NCI-H748 (cell line): ENCODE measurements around the gene SEL1L3.
A peak's percentile ranks its signal among the peaks of the same experiment; 100 is the strongest.
"Not testable (repeated sequence)": the region's sequence is repeated elsewhere in the genome, so short reads cannot be mapped to it uniquely, and the experiment has no call there.

Experiments
- DNase-seq: peaks from one replicate; lab custom pipeline; 2025; ENCODE audit not compliant: unreplicated experiment; lab: John Stamatoyannopoulos, UW

The SEL1L3 gene

DNA sequence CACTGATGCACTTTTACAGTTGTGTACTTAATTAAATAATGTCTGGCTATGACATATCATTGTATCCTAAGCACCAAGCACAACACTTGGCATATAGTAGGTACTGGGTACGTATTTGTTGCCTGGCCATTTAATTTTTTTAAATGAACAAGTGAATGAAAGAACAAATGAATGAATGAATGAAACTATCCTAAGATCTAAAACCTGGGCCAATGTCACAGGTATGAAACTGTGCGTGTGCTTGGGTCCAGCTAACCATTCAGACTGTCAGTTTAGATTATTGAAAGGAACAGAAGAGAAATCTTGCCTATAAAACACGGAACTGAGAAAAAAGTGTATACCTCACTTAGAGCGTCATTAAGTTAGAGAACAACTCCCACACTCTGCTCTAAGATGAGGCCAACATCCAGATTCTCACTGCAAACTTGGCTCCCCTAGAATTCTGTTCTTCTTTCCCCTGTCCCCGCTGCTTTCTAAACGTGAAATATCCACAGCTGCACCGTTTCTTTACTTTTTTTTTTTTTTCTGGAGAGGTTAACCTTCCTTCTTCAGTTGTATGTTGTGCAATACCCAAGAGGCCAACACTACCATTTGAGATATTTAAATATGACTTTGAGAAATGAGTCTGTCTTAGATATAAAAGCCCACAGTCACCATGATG lies 17.3 kb upstream of the SEL1L3 start:
- DNase-seq, result no peak

DNA sequence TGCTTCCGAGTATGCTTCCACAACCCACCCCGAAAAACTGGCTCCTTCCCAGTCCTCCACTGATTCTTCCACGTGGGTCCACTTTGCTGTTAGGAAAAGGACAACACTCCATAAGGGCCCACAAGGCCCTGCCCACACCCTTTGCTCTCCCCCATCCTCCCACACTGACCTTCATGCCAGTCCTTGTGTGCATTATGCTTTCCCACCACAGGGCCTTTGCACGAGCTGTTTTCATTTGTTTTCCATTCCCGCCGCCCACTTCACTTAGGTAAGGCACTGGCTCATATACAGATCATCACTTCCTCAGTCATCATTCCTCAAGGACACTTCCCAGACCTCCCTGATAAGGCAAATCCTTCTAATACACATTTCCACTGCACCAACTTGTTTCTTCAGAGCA lies 16.8 kb upstream of the SEL1L3 start:
- DNase-seq, result no peak

- no peak for DNase-seq
These were observed 16.4 kb upstream of the SEL1L3 start for GRCh38 chr4:25879091-25879584.

- no peak for DNase-seq
These were observed 15.9 kb upstream of the SEL1L3 start for GRCh38 chr4:25878676-25879075.

DNA sequence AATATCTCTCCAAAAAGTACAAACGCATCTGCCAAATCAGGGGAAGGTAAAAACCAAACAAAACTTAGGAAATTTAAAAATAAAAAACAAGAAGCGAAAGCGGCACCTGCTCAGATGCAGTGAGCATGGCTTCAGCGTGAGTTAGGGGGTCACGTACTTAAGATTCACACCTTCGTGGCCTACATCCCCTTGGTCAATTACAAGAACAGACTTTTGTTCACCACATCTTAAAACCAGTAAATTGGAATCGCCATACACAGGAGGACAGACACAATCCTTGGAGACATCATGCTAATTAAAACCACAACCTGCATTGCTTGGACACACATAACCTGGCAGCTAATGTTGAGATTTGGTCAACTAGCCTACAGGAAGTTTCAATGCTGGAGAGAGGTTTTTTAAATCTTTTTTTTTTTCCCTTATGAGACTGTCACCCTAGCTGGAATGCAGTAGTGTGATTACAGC lies 12.5 kb upstream of the SEL1L3 start:
- DNase-seq, result no peak

DNA sequence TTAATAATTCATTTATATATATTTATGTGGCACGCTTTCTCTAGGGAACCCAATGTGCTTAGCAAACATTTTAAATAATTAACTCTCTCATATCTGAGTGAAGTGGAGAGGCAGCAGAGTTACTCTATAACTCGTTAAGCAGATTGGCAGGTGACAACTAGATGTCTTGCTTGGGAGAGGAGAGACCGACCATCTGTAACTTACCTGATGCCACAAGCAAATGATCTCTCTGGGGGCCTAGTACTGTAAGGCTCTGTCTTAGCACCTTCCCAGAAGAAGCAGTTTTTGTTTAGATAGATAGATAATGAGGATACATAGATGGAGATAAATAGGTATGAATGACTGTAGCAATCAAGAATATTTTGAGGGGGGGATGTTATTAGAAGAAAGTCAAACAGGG lies 11.9 kb upstream of the SEL1L3 start:
- DNase-seq, result no peak

- no peak for DNase-seq
These were observed 10.9 kb upstream of the SEL1L3 start for GRCh38 chr4:25873632-25874129.

DNA sequence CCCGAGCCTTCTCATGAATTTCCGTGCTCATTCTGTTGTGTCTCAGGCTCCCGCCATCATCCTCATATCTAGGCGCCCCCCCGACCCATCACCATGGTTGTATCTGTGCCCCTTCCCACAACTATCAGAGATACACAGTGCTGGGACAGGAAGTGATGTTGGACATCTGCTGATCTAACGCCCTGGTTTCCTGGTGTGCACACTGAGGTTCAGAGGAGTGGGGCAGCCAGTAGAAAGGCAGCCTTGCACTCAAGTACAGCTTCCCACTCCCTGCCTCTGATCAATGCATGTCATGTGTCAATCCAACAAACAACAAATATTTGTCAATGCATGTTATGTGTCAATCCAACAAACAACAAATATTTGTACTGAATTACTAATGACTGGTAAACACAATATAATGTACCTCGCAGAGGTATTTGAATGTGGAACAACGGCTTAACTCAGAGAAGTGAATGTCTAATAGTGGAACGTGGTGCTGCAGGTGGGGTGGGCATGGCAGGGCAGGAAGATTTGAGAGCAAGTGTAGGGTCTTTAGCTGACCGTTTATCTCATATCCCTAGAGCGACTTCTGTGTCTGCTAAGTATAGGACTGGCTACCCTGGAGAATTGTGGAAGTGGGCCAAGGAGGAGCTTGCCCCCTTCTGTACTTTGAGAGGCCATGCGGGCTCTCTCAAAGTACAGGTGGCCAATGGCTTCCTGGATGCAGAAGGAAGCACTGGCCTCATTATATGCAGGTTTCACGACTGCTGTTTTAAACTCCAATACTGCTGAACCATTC lies 10.3 kb upstream of the SEL1L3 start:
- no peak for DNase-seq

DNA sequence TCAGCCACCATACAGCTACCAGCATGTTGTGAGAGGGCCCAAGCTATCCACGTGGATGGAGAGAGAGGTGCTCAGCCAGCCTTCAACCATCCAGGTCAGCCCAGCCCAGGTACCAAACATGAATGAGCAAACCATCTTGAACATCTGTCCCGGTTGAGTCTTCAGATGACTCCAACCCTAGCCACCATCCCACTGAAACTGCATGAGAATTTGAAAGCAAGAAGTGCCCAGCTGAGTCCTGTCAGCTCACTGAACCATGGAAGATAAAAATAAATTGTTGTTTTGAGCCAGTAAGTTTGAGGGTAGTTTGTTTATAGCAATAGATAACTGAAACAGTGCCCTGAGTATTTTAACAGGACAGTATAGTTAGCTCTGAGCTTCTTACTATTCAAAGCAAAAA lies 7.3 kb upstream of the SEL1L3 start:
- DNase-seq, result no peak

- DNase-seq, result no peak
These were observed 5.0 kb upstream of the SEL1L3 start for GRCh38 chr4:25867781-25868294.

GRCh38 chr4:25866401-25866800 lies 3.6 kb upstream of the SEL1L3 start:
- not testable (repeated sequence) for DNase-seq

GRCh38 chr4:25865586-25865985 lies 2.8 kb upstream of the SEL1L3 start:
- DNase-seq, result peak; percentile 15

DNA sequence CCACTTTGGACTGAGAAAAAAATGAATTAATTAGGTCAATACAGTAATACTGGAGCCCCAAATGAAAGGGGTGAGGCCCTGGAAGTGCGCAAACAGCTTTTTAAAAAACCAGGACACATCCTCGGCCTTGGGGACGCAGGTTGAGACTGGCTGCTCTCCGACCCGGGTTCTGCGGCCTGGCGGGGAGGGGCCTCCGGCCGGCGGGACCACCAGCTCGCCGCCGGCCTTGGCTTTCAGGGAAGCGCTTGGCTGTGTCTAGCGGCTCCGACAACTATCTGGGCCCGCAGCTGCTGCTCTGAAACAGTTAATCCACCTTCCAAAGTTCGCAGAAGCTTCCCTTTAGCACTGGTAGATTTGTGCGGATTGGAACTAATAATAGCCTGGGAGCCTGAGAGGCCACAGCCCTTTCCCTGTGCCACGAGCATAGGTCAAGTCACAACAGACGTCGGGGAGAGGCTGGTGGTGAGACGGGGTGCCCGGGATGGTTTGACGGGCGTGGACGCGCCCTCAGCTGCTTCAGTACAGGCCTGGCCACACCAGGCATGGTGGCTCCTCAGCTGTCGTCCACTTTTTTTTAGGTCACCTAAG lies 1.1 kb upstream of the SEL1L3 start:
- no peak for DNase-seq

- peak; percentile 71 for DNase-seq
These were observed 578 bp upstream of the SEL1L3 start for GRCh38 chr4:25863347-25863784.

DNA sequence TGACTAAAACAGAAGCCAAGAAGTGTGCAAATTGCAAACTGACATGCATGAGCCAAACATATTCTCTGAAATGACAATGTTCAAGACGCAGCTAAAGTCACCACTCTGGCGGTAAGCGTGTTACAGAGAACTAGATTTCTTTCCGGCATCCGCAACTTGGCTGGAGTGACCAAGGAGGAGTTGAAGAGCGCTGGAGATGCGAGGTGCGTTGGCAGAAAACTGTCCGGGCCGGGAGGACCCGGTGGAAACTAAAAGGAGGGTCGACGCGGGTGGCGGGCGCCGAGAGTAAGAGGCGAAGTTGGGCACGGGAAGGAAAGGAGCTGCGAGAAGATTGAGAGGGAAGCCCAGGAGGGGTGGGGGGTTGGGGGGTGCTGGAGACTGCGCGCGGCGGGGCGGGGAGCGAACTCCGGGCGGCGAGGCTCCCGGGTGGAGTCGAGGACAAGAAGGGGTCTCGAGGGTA lies 807 bp downstream of the SEL1L3 start:
- peak; percentile 42 for DNase-seq

DNA sequence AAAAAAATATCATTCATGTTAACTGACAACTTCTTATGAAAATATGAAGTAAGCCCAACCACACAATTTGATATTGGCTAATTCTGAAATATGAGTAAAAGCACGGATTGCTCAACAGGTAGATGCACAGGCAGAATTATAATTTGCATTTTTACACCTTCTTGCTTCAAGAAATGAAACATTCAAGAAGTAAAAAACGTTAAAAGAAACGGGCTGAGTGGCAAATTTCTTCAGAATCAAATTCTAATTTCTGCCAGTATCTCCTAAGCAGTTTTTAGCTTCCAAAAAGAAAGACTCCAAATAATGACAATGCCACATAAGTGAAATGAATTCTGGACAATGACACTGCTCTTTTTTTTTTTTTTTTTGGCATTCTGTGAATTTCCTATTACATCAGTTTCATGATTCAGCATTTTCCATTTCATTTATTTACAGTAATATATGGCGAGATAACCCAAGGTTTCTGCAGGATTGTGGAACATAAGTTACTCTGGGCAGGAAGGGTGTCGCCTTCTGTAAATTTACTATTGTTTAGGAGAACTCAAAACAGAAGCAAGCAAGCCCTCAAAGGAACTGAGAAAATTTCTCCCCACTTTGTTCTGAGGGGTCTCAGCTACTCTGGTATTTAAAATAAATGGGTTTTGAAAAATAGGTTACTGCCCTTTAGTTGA lies 1.4 kb downstream of the SEL1L3 start:
- DNase-seq, result no peak

- no peak for DNase-seq
These were observed 2.1 kb downstream of the SEL1L3 start for GRCh38 chr4:25860586-25861279.

DNA sequence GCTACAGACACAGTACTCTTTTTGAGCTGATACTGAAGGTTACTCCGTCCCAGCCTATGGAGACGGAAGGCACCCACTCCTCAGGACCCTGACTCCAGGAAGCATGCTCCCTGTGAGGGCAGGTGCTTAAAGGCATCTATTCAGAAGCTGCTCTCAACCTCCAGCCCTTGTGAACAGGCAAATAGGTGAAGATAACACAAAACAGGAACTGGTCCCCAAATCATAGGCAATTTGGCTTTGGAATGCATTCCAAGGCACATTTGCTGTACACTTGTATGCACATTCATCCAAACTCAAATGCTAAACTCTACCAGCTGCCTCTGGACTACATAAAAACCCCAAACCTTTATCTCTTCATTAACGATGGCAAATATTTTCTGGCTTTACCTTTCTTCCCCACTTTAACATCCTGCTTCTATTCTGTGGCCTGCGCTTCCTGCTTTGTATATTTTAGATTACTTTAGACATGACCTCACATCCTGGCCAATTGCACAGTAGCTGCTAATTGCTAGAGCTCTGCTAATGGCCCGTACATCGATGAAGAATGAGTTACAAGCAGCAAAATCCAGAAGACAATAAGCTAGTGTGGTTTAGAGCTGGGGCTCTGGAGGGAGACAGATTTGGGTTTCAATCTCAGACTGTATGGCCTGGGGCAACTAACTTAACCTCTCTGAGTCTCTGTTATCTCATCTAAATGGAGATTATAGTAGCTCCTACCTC lies 3.2 kb downstream of the SEL1L3 start:
- DNase-seq, result peak; percentile 21

- no peak for DNase-seq
These were observed 4.9 kb downstream of the SEL1L3 start for GRCh38 chr4:25857851-25858400.
